ENCODE measurements around the gene PTPRB.

DNA sequence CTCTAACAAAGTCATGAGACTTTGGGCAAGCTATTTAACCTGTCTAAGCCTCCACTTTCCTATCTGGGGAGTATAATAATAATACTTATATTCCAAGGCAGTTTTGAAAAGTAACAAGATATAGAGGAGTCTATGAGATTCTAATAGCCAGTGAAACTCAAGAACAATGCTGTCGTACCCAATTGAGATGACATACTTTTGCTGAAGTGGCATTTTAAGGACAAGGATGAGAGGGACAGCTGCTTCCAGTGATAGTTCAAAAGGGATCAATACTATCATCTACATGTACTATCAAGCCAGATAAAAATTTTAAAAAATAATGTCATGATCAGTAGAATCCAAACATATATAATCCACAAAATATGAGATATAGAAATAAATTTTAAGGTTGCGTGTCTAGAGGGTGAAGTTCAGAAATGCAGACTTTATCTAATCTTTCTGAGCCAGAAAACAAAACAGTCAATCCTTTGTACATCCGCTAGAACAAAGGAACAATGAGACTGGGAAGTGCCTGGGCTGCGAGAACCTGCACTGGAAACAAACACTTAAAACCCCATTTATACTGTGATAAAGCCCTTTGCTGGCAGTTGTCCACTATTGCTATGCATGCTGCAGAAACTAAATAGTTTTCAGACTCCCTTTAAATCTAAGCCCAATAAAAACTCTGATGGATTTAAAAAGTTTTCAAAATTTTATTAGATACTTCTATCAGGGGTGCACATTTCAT is 38.6 kb downstream of the PTPRB start:
- TF ChIP-seq, protein P1, sequence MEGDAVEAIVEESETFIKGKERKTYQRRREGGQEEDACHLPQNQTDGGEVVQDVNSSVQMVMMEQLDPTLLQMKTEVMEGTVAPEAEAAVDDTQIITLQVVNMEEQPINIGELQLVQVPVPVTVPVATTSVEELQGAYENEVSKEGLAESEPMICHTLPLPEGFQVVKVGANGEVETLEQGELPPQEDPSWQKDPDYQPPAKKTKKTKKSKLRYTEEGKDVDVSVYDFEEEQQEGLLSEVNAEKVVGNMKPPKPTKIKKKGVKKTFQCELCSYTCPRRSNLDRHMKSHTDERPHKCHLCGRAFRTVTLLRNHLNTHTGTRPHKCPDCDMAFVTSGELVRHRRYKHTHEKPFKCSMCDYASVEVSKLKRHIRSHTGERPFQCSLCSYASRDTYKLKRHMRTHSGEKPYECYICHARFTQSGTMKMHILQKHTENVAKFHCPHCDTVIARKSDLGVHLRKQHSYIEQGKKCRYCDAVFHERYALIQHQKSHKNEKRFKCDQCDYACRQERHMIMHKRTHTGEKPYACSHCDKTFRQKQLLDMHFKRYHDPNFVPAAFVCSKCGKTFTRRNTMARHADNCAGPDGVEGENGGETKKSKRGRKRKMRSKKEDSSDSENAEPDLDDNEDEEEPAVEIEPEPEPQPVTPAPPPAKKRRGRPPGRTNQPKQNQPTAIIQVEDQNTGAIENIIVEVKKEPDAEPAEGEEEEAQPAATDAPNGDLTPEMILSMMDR (IDR thresholded peaks at IDR 0.05; ENCODE audit: low read depth, low read length): no peak
- no peak for TF ChIP-seq EZH2phosphoT487 (IDR thresholded peaks at IDR 0.05; ENCODE audit: low read depth)

All from OCI-LY3 (cell line).